NCI-H1417 treated with DMSO at 0.1 percent for 48 hours (cell line): ENCODE measurements around the gene L1CAM.

Experiments
- DNase-seq: peaks from one replicate; lab custom pipeline; 2025; lab: John Stamatoyannopoulos, UW

The L1CAM gene

DNA sequence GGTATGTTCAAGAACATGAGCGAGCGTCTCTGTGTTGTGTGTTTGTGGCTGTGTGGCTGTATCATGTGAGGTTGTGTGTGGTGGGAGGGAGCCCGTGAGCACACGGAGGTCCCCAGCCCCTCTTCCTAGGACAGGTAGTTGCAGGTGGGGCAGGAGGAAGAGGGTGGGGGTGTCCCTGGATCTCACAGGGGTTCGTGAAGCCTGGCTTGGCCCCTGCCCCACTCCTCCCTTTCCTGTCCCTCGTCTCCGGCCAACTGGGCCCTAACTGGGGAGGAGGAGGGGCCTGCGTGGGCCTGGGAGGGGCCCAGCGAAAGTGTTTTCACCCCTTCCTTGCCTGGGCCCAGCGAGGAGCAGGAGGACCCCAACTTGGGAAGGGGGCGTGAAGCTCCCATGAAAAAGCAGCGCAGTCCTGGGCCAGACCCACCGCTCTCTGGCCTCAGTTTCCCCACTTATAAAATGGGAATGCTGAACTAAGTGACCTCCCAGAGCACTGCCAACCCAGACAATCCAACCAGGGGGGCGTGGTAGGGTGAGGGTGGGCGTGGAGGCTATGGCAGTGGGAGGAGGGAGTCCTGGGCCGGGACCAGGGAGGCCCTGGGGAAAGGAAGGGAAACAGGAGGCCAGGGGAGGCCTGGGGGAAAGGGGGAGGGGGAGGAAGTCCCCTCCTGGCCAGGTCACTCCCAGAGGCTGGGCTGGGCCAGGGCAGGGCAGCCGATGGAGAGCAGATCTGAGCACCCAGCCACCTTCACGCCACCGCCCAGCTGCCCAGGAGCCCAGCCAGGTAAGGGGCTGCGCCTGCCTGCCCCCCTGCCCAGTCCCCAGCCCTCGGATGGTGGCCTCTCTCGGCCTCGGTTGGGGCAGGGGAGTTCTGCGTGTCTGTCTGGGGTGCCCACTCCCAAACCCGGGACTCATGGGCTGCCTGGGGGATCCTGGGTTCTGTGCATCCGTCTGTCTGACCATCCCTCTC is 18.3 kb upstream of the L1CAM start, which contains the start of gene AVPR2:
Gene AVPR2 (plus strand): TSS at position 683 of the 967 bp plus-strand sequence. CDS start 473 bp downstream, outside the sequence.
- no peak for DNase-seq

DNA sequence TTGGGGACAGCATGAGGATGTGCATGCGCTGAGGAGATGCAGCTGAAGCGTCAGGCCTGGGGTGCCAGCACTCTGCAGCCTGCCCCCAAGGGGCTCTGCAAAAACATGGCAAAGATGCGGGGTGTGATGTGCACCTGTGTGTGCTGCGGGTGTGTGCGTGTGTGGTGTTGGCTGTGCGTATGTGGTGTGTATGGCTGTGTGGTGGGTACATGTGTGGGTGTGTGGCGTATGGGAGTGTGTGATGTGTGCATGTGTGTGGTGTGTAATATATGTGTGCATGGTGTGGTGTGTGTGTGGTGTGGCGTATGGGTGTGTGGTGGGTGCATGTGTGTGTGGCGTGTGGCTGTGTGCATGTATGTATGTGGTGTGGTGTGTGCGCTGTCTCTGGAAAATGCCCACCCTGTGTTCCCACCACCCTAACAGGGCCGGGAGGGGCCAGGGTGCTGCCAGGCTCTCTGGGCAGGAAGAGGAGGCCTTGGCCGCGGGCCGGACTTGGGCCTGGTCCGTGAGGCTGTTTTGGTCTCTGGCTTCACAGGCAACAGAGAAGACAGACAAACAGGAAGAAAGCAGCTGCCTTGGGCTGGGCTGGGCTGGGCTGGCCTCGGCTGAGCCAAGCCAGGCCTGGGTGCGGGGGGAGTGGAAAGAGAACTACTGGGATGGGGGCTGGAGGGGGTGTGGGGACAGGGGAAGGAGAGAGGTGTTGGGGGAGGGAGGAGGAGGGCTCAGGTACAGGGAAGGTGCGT is 17.4 kb upstream of the L1CAM start:
- DNase-seq, result no peak

DNA sequence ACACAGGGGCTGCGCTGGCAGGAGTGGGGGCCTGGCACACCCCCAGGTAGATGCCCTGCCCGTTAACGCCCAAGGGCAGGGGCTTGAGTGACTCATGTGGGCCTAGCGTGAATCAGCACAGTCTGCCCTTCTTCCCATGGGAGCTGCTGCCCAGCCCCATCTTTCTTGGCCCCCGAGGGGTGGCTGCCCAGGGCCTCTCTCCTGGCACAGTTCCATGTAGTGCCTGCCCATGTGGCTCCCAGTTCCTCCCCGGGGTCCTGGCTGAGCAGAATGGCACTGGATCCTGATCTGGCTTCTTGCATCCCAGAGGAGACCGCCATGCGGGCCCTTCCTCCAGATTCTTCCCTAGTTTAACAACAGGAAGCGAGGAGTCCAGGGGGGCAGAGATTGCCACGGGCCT is 16.4 kb upstream of the L1CAM start:
- DNase-seq, result no peak

DNA sequence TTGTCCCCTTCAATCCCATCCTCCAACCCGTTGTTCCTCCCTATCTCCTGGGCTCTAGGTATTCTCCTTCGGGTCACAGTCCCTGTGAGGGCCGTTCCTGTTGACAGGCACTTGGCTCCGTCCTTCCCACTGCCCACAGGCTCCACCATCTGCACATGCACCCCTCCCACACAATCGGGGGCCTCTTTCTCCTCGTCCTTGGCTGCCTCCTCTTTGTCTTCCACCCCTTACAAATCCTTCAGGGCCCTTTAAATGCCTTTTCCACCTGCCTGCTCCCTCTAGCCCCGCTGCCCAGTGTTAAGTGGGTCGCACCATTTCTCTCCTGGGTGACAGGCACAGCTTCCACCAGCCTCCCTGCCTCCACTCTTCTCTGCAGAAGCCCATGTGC is 15.8 kb upstream of the L1CAM start:
- no peak for DNase-seq

DNA sequence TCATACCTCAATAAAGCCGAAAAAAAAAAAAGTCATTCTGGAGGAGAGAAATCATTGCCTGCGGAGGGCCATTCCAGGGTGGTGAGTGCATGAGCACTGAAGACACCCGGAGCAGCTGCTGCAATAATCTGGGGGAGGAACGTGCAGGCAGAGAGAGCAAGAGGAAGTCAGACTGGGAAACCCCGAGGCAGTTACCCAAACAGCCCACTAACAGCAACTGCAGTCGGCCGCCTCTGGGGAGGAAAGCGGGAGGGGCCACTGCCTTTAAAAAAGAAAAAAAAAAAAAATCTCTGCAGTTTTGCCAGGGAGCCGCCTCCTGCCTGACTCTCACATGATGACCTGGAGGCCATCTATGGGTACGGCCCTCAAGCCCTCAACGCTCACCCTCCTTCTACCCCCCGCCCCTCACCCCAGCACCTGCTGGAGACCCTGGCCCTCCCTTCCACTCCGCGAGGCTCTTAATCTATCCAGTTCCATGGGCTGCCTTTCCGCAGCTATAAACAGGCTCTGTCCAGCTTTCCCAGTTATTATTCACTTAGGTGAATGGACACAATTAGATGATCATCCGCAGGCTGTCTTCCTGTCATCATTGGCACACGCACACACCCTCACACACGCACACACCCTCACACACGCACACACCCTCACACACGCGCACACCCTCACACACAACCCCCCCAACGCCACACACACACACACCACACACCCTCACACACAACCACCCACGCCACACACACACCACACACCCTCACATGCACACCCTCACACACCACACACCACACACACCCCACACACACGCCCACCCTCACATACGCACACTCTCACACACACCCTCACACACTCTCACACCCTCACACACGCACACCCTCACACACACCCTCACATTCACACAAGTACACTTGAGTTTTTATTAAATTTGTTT is 15.1 kb upstream of the L1CAM start:
- peak; percentile 39 for DNase-seq

DNA sequence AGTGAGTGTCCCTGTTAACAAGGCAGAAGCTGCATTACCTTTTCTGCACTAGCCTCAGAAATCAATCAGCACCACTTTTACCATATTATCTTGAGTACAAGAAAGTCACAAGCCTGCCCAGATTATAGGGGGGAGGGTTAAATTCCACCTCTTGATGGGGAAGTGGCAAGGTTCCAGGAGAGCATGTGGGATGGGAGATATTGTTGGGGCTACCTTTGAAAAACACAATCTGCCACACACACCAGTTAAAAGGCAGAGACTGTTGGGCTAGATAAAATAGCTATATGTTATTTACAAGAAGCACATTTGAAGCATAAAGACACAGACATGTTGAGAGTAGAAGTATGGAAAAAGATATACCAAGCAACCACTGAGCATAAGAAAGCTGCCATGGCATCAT is 11.9 kb upstream of the L1CAM start:
- no peak for DNase-seq

DNA sequence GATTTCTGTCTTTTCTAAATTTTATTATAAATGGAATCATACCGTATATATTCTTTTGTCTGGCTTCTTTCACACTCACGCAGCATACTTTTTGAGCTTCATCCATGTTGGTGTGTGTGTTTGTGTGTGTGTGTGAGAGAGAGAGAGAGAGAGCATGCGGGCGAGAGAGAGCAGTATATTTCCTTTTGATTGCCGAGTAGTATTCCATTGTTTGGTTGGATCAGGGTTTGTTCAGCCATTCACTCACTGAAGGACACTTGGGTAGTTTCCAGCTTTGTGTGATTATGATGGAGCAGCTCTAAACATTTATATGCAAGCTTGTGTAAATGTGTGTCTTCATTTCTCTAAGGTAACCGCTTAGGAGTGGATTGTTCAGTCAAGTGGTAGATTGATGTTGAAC is 3.1 kb upstream of the L1CAM start:
- no peak for DNase-seq

DNA sequence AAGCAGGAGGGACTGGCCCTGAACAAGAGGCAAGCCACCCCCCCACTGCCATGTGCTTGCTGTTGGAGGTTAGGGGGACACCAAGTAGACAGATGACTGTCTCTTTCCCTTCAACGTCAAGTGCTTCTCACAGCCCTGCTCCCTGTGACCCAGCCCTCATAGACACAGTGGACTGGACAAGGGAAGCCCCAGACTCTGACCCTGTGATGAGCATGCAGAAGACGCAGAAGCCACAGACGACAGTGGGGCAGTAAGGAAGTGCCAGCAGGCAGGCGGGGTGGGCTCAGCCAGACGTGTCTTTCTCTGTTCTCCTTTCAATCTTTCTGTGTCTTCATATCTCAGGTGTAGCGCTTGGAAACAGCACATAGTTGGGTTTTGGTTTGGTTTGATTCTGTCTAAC is 2.4 kb upstream of the L1CAM start:
- no peak for DNase-seq

DNA sequence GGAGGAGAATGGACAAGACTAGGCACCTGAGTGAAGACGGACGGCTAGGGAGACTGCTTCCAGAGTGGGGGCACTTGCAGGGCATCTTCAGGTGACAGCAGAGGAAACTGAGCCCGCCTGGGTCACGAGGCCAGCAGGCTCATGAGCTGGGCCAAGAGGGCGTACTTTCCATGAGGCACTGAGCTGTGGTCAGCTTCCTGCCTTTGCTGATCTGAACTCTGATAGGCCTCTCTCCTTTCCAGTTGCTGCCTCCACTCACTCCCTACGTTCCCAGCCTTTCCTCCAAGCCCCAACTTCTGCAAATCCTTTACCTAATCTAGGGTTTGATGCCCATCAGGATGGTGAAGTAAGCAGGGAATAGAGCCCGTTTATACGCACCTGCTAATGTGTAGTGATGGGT is 1.4 kb upstream of the L1CAM start:
- DNase-seq, result no peak

DNA sequence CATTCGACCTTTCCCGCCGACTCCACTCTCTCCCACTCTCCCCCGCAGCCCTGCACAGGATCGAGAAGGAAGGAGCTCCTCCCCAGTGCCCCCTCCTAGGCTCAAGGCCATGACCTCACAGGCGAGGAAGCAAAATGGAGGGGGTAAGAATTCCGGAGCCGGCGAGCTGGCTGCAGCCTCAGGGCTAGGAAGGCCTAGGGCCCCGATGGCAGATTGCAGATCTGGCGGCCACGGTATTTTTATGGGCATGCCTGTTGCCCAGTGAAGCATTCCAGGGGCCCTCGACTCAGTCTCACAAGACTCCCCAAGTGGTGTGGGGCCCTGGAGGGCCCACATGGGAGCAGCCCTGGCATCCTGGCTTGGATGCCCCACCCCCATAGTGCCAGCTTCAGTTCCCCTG is 942 bp upstream of the L1CAM start:
- no peak for DNase-seq

DNA sequence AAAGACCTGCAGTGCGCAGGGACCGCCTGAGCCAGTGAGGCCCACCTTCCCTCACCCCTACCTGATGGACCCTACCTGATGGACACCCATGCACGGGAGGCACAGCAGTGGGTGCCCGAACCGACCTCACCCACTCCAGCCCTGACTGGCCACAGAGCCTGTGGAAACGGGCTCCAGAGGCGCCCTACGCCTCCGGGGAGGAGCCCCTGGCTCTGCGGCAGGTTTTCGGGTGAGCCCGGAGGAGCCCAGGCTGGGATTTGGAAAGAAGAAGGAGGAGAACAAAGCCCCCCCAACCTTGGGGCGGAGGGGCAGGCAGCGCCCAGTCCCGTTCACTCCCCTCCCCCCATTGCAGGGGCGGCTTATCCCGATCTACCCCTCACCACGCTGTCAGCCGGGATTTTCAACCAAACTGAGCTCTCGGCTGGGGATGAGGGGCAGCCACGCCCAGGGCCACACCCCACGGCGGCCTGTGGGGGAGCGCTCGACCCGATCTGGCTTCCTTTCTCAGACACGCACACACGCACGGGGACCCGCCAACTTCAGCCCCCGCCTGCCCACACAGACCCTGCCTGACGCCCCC is 675 bp downstream of the L1CAM start:
- DNase-seq, result no peak

DNA sequence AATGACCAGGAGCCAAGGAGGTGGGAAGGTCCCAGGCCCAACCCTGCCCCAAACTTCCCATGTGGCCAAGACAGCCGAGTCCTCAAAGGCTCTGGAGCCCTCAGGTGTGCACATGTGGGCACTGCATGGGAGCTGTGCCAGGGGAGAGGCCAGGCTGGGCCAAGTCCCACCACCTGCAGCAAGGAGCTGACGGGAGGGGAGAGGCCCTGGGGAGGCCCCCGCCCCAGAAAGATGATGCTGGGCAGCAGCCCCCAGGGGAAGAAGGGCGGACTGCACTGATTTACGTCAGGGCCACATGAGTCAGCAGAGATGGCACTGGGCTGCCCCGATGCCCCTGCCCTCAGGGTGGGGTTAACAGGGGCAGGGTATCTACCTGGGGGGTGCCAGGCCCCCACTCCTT is 1.4 kb downstream of the L1CAM start:
- no peak for DNase-seq

DNA sequence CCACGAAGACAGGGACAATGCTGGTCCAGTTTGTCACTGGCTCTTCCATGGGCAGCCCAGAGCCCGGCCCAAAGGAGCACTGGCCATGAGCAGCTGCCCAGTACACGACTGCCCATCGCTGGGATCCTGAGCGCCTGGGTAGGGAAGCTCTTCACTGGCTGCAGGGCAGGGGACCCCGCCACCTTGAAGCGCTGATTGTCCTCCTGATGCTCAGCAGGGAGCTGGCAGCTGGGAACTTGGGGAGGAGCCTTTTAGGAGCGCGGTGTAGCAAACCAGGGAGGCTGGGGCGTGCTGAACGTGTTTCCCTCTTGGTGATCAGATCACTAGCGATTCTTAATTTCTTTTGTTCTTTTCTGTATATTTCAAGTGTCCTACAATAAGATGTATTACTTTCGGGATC is 1.8 kb downstream of the L1CAM start:
- no peak for DNase-seq

DNA sequence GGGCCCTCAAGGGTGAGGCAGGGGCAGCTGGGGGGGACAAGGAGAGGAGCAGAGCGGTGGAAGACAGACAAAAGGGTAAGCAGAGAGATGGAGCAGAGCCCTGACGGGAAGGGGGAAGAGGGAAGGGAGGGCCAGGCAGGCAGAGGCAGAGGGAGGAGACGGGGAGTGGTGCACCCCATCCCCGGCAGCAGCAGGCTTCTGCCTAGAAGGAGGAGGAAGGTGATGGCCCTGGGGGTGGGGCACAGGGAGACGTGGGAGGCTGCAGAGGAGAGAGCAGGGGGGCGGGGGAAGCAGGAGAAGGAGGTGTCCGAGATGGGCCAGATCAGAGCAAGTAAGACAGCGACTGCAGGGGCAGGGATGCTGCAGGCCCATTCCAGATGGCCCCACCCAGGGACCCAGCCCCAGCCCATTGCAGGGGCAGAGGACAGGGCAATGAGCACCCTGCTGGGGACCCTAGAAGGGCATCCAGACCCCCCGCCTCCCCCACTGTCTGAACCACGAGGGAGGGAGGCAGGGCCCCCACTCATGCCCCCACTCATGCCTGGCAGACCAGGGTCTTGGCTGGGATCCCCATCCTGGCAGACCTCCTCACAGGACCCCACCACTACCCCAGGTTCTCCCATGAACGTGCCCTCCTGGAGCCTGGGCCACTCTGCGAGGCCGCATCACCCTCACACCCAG is 2.7 kb downstream of the L1CAM start:
- no peak for DNase-seq

DNA sequence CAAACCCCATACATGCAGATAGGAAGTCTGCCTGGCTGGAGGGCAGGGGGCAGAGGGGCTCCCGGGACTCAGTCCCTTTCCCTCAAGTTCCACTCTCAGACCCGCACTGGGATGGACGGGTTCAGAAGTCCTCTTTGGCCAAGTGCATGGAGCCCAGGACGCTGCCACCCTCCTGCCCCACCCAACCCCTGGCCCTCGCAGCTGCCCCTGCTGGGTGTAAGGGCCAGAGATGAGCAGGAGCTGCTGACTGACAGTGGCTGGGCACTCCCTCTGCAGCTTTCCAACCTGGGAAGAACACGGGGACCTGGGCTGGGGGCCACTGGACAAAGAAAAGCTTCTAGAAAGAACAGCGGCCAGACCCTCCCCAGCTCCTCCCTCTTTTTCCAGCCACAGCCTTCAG is 3.4 kb downstream of the L1CAM start:
- DNase-seq, result no peak

DNA sequence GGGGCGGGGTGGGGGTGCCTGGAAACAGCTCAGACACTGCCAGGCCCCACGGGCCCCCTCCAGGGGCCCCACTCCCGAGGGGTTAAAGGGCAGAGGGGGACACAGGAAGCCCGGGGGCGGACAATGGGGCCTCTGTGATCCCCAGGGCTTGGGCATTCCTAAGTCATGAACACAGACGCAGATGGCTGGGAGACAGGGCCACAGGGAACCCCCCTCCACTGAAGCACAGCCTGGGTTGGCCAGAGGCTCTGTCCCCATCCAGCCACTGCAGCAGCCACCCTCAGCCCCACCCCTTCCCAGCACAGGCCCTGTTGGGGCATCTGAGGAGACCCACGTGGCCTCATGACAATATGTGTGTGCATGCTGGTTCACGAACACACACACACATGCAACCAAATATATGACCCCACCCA is 3.9 kb downstream of the L1CAM start:
- DNase-seq, result no peak

DNA sequence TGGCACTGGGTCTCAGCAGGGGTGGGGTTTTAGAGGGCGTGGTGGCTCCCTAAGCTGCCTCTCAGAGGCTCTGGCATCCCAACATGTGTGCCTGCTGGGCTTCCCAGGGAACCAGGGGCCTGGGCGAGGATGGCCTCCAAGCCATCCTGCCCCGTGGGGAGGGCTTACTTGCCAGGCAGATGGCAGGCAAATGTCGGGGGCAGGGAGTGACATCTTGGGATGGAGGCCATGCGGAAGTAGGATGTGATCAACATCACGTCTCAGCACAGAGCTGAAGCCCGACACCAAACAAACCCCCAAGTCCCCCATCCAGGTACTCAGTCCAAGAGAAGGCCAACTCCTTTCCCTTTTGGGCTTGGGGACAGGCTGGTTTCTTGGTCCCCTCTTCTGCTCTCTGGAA is 4.7 kb downstream of the L1CAM start:
- no peak for DNase-seq

DNA sequence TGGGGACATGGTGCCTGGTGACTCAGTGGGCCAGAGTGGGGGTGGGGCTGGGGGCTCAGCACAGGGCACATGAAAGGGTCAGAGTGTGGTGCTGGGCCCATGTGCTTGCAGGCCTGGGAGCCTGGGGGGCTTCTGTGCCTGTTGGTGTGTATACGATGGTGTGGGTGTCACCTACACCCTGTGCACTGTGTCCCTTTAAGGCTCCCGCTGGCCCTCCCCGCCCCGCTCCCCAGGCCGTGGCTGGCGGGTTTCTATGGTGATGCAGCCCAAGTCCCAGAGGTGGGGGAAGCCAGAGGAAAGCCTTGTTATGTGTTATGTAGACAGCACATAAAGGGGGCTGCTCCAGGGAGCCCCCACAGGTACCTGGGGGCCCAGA is 5.5 kb downstream of the L1CAM start:
- DNase-seq, result no peak

DNA sequence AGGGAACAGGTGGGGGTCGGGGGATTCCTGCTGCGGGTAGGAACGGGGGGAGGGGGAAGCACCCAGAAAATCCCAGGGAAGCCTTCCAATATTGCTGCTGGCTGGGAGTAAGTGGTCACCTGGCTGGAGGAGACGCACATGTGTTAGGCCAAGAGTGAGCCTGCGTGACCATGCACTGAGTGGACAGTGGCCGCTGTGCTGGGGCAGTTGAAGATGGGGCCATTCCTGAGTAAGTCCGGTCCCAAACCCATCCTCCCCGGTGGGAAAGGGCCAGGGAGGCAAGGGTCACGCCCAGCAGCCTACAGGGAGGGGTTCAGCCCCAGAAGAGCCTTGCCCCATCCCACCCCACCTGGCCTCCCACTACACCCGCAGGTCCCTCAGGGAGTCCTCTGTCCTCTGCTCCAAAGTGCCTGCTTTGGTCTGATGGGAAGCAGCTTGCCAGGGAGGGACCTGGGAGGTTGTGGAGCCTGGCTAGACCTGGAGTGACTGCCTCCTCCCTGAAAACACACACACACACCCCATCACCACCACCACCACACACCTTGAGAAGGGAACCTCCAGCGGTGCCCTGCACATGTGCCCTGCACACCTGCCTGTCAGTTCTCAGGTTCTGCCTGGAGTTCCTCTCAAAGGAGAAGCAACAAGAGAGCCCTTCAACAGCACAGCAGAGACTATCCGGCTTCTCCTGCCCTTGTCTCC is 6.1 kb downstream of the L1CAM start:
- no peak for DNase-seq

DNA sequence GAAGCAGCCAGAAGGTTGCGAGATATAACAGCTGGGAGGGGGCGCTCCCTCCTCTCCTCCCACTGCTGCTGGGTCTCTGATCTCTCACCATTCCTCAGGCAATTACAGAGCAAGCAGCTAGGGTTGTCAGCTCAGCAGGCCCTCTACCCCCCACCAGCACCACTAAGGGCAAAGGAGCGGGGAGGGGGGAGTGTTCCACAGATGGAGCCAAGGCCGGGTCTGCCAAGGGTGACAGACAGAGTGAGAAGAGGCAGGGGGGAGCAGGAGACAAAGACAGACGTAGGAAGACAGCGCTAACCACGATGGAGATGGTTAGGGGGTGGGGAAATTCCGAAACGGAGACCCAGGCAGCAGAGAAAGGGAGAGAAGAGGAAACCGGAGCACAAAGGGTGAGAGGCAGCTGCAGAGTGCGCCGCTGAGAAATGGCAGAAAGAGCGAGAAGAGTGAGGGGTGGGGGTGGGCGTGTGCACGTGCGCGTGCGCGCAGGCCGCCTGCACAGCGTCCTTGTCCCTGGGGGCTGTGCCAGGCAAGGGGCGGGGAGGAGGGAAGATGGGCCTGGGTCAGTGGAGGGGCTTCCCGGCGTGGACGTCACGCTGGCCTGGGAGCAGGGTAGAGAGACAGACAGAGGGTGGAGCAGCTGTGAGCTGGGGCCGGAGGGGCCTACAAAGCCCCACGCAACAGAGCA is 6.9 kb downstream of the L1CAM start:
- DNase-seq, result peak; percentile 33
